Osteoblast (primary cell): ENCODE results near the gene PDE6A. TPM values are rescaled to one million over a fixed set of nuclear protein-coding genes. Genes with fewer than 3 reads are reported as not detected.

Source experiments
- DNase-seq: peaks from one replicate; pipeline ENCODE4 v3.0.0; 2011; ENCODE audit warnings: low spot score, mixed read lengths; ENCODE audit not compliant: insufficient read length; ENCODE audit errors: missing footprints
- H2AFZ ChIP-seq: 2 replicates; pipeline ENCODE4 v1.6.0; 2011; ENCODE audit warnings: mild to moderate bottlenecking, low read length
- H3K27ac ChIP-seq: 2 replicates; pipeline ENCODE4 v1.5.1; 2011; ENCODE audit warnings: mild to moderate bottlenecking, low read depth, low read length, moderate library complexity
- H3K27me3 ChIP-seq: 2 replicates; pipeline ENCODE4 v1.6.0; 2012; ENCODE audit warnings: mild to moderate bottlenecking, control low read depth, inconsistent platforms, low read length, moderate library complexity; ENCODE audit not compliant: insufficient read depth
- H3K36me3 ChIP-seq: 2 replicates; pipeline ENCODE4 v1.5.1; 2011; ENCODE audit warnings: mild to moderate bottlenecking, low read length, control low read depth, moderate library complexity; ENCODE audit not compliant: insufficient read depth
- H3K4me1 ChIP-seq: 2 replicates; pipeline ENCODE4 v1.5.1; 2011; ENCODE audit warnings: mild to moderate bottlenecking, low read length, control low read depth, moderate library complexity; ENCODE audit not compliant: insufficient read depth
- H3K4me2 ChIP-seq: 2 replicates; pipeline ENCODE4 v1.6.0; 2011; ENCODE audit warnings: mild to moderate bottlenecking, low read length; ENCODE audit not compliant: insufficient read depth
- H3K4me3 ChIP-seq: fragments of 200-600 bp; sonication (generic); 3 replicates; pipeline ENCODE4 v1.5.1; 2012; ENCODE audit warnings: mild to moderate bottlenecking, low read length, inconsistent platforms; ENCODE audit not compliant: insufficient read depth
- H3K79me2 ChIP-seq: 2 replicates; pipeline ENCODE4 v1.6.0; 2012; ENCODE audit warnings: mild to moderate bottlenecking, low read length, control low read depth, inconsistent platforms; ENCODE audit not compliant: insufficient read depth
- H3K9me3 ChIP-seq: 2 replicates; pipeline ENCODE4 v1.5.1; 2011; ENCODE audit warnings: low read depth, low read length, control low read depth
- H4K20me1 ChIP-seq: 2 replicates; pipeline ENCODE4 v1.6.0; 2012; ENCODE audit warnings: mild to moderate bottlenecking, low read length, control low read depth; ENCODE audit not compliant: insufficient read depth
- CTCF ChIP-seq: IDR thresholded peaks from 2 replicates; pipeline ENCODE4 v1.5.1; 2011; ENCODE audit warnings: mild to moderate bottlenecking, low read depth, low read length, moderate library complexity; ENCODE audit errors: extremely low read depth
- total RNA-seq: library from RNA; depleted of rRNA; stranded (reverse); fragments of >200 nt; gene quantifications from 2 replicates; pipeline ENCODE4 v1.2.3, GENCODE V29; 2012

The PDE6A gene
- total RNA-seq, 1 donor, result under 0.01 TPM

GRCh38 chr5:149826574-149826973 is 118.0 kb downstream of the PDE6A start:
- H3K4me2 ChIP-seq, result no peak overlapping the region
- no peaks in the 10 kb centered on the region for H3K27me3 ChIP-seq
- H4K20me1 ChIP-seq, result no peaks in the 10 kb centered on the region
- H3K9me3 ChIP-seq, result no peaks in the 10 kb centered on the region
- no peak overlapping the region for H3K4me3 ChIP-seq
- no peak overlapping the region for H3K27ac ChIP-seq
- H3K36me3 ChIP-seq, result no peaks in the 10 kb centered on the region
- no peaks in the 10 kb centered on the region for H3K79me2 ChIP-seq
- DNase-seq, result no peak
- TF ChIP-seq CTCF, result no peak
- H2AFZ ChIP-seq, result no peak overlapping the region
- H3K4me1 ChIP-seq, result peaks cover 5% of the 10 kb centered on the region

- no peaks in the 10 kb centered on the region for H3K9me3 ChIP-seq
- DNase-seq, result no peak
- no peak overlapping the region for H3K4me3 ChIP-seq
- no peaks in the 10 kb centered on the region for H4K20me1 ChIP-seq
- TF ChIP-seq CTCF, result no peak
- H3K79me2 ChIP-seq, result no peaks in the 10 kb centered on the region
- H3K27ac ChIP-seq, result no peak overlapping the region
- H3K4me2 ChIP-seq, result no peak overlapping the region
- no peak overlapping the region for H2AFZ ChIP-seq
- no peaks in the 10 kb centered on the region for H3K27me3 ChIP-seq
- H3K36me3 ChIP-seq, result no peaks in the 10 kb centered on the region
- H3K4me1 ChIP-seq, result no peaks in the 10 kb centered on the region
These were observed 119.7 kb downstream of the PDE6A start for GRCh38 chr5:149824846-149825245.

GRCh38 chr5:149824120-149824519 is 120.5 kb downstream of the PDE6A start:
- no peak for DNase-seq
- Histone ChIP-seq H4K20me1 (no peaks in the 10 kb centered on the region), H3K36me3 (no peaks in the 10 kb centered on the region), H3K9me3 (no peaks in the 10 kb centered on the region), H3K27ac (no peak overlapping the region), H3K79me2 (no peaks in the 10 kb centered on the region), H3K27me3 (no peaks in the 10 kb centered on the region), H2AFZ (no peak overlapping the region), H3K4me2 (no peak overlapping the region), H3K4me1 (no peaks in the 10 kb centered on the region), H3K4me3 (no peak overlapping the region)
- no peak for TF ChIP-seq CTCF

- Histone ChIP-seq H3K4me3 (no peak overlapping the region), H3K79me2 (no peaks in the 10 kb centered on the region), H3K4me1 (no peaks in the 10 kb centered on the region), H4K20me1 (no peaks in the 10 kb centered on the region), H3K9me3 (no peaks in the 10 kb centered on the region), H2AFZ (no peak overlapping the region), H3K27ac (no peak overlapping the region), H3K36me3 (no peaks in the 10 kb centered on the region), H3K27me3 (no peaks in the 10 kb centered on the region), H3K4me2 (no peak overlapping the region)
- no peak for DNase-seq
- TF ChIP-seq CTCF, result no peak
These were observed 121.2 kb downstream of the PDE6A start for GRCh38 chr5:149823375-149823774.
